Measurements from ENCODE around the gene RHNO1. TPM values are rescaled to one million over a fixed set of nuclear protein-coding genes. Genes with fewer than 3 reads are reported as not detected.

RHNO1 gene, protein sequence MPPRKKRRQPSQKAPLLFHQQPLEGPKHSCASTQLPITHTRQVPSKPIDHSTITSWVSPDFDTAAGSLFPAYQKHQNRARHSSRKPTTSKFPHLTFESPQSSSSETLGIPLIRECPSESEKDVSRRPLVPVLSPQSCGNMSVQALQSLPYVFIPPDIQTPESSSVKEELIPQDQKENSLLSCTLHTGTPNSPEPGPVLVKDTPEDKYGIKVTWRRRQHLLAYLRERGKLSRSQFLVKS
- total RNA-seq = 18.8 and 24.5 TPM in 2 replicates
- long read RNA-seq, transcript RHNO1-203 (2 exons, 1,605 nt) = minor isoform, 10 of 86 reads
- long read RNA-seq, transcript RHNO1-204 (3 exons, 1,870 nt) = major isoform, 60 of 86 reads
- long read RNA-seq, partial matches to known transcripts = 9 of 86 reads
- long read RNA-seq, other reads (novel, unspliced or antisense) = 3 of 86 reads

- Mint-ChIP-seq H3K27ac (ENCODE audit: unreplicated experiment) (peak within 1 kb of the TSS; percentile 98), H3K9me3 (ENCODE audit: unreplicated experiment) (no peaks in the 10 kb centered on the region), H3K4me3 (ENCODE audit: unreplicated experiment) (peak within 1 kb of the TSS; percentile 90), H3K27me3 (ENCODE audit: unreplicated experiment) (no peaks in the 10 kb centered on the region), H3K36me3 (ENCODE audit: unreplicated experiment) (no peaks in the 10 kb centered on the region), H3K4me1 (ENCODE audit: unreplicated experiment) (peaks cover 18% of the 10 kb centered on the region)
- peak; percentile 97 for DNase-seq (ENCODE audit: extremely low spot score, unreplicated experiment)
- TF ChIP-seq CTCF (IDR thresholded peaks at IDR 0.05) = no peak
Measured at GRCh38 chr12:2877047-2877952, at the start of gene RHNO1, which contains the start of gene FOXM1. TSS of gene RHNO1 (plus strand) at chr12:2877223. CDS start at chr12:2885367, 8,144 bp downstream. TSS of gene FOXM1 (minus strand) at chr12:2877174. CDS start at chr12:2874478, 2,696 bp downstream.

DNA sequence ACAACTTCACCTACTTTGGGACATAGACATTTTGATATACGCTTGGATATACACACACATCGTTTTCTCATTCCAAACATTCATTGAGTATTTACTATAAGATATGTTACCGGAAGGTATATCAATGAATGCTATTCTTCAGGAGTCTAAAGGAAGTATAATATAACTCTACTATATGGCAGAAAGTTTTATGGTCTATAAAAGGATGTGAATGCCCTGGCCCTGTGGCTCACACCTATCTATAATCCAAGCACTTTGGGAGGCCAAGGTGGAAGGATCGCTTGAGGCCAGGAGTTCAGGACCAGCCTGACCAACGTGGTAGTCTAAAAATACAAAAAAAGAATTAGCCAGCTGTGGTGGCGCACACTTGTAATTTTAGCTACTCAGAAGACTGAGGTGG, 47.7 kb upstream of the RHNO1 start:
- peaks cover 2% of the 10 kb centered on the region for H3K4me1 Mint-ChIP-seq (ENCODE audit: unreplicated experiment)
- no peak for TF ChIP-seq CTCF (IDR thresholded peaks at IDR 0.05)
- no peaks in the 10 kb centered on the region for H3K27me3 Mint-ChIP-seq (ENCODE audit: unreplicated experiment)
- no peak for DNase-seq (ENCODE audit: extremely low spot score, unreplicated experiment)
- no peak overlapping the region for H3K4me3 Mint-ChIP-seq (ENCODE audit: unreplicated experiment)
- peaks cover 45% of the 10 kb centered on the region for H3K36me3 Mint-ChIP-seq (ENCODE audit: unreplicated experiment)
- no peaks in the 10 kb centered on the region for H3K9me3 Mint-ChIP-seq (ENCODE audit: unreplicated experiment)
- no peak overlapping the region for H3K27ac Mint-ChIP-seq (ENCODE audit: unreplicated experiment)

GRCh38 chr12:2832550-2833127, 44.4 kb upstream of the RHNO1 start:
- H3K27me3 Mint-ChIP-seq (ENCODE audit: unreplicated experiment) = no peaks in the 10 kb centered on the region
- no peak for DNase-seq (ENCODE audit: extremely low spot score, unreplicated experiment)
- no peak overlapping the region for H3K4me3 Mint-ChIP-seq (ENCODE audit: unreplicated experiment)
- H3K9me3 Mint-ChIP-seq (ENCODE audit: unreplicated experiment) = no peaks in the 10 kb centered on the region
- peaks cover 15% of the 10 kb centered on the region for H3K4me1 Mint-ChIP-seq (ENCODE audit: unreplicated experiment)
- no peak overlapping the region for H3K27ac Mint-ChIP-seq (ENCODE audit: unreplicated experiment)
- H3K36me3 Mint-ChIP-seq (ENCODE audit: unreplicated experiment) = peaks cover 22% of the 10 kb centered on the region
- TF ChIP-seq CTCF (IDR thresholded peaks at IDR 0.05) = no peak

- peaks cover 15% of the 10 kb centered on the region for H3K4me1 Mint-ChIP-seq (ENCODE audit: unreplicated experiment)
- no peaks in the 10 kb centered on the region for H3K9me3 Mint-ChIP-seq (ENCODE audit: unreplicated experiment)
- H3K4me3 Mint-ChIP-seq (ENCODE audit: unreplicated experiment) = no peak overlapping the region
- H3K36me3 Mint-ChIP-seq (ENCODE audit: unreplicated experiment) = peaks cover 17% of the 10 kb centered on the region
- DNase-seq (ENCODE audit: extremely low spot score, unreplicated experiment) = no peak
- TF ChIP-seq CTCF (IDR thresholded peaks at IDR 0.05) = no peak
- no peak overlapping the region for H3K27ac Mint-ChIP-seq (ENCODE audit: unreplicated experiment)
- H3K27me3 Mint-ChIP-seq (ENCODE audit: unreplicated experiment) = no peaks in the 10 kb centered on the region
Measured at GRCh38 chr12:2833327-2833726, 43.7 kb upstream of the RHNO1 start.

Measured in osteocyte (in vitro differentiated cells).